GM12878 (cell line): ENCODE data around the gene CBFA2T3. TPM values are rescaled to one million over a fixed set of nuclear protein-coding genes. Genes with fewer than 3 reads are reported as not detected.
A peak's percentile ranks its signal among the peaks of the same experiment; 100 is the strongest.

Experiments
- ATAC-seq: fragments of 200-7000 bp; cut with Tn5 transposase; 3 replicates; pipeline ENCODE4 v1.9.1; 2020; ENCODE audit warnings: mild to moderate bottlenecking, moderate library complexity
- BruUV-seq: library from RNA; stranded (reverse); fragments of 400-500 nt; replicated peaks from 2 replicates; lab custom pipeline; 2021; lab: Mats Ljungman, UMichigan
- CTCF ChIA-PET: fragments of 300-600 bp; sonication (Branson Sonifier 250); formaldehyde crosslinking; extraction: SDS; loops from one replicate; lab custom pipeline; 2021; ENCODE audit warnings: inconsistent platforms; lab: Yijun Ruan, JAX
- POLR2A ChIA-PET: fragments of 350-600 bp; formaldehyde crosslinking; extraction: SDS; loops from one replicate; lab custom pipeline; 2021; ENCODE audit warnings: inconsistent platforms; lab: Charles Lee
- RAD21 ChIA-PET: fragments of 300-600 bp; sonication (Branson Sonifier 250); formaldehyde crosslinking; loops from one replicate; lab custom pipeline; 2023; ENCODE audit warnings: antibody characterized with exemption; ENCODE audit not compliant: unreplicated experiment; lab: Charles Lee
- SMC1A ChIA-PET: fragments of 300-600 bp; sonication (Branson Sonifier 250); formaldehyde crosslinking; loops from one replicate; lab custom pipeline; 2023; ENCODE audit not compliant: unreplicated experiment, uncharacterized antibody; lab: Charles Lee
- DNase-seq: peaks from one replicate; pipeline ENCODE4 v3.0.0-alpha.2; 2011; ENCODE audit warnings: low read depth, low spot score
- FAIRE-seq: peaks from 3 replicates; lab custom pipeline; 2011; peaks lifted over from hg19 to GRCh38; lab: Jason Lieb, UNC
- H2AFZ ChIP-seq: 2 replicates; pipeline ENCODE4 v1.6.0; 2011; ENCODE audit warnings: low read depth, low read length, control low read depth; ENCODE audit not compliant: control insufficient read depth
- H3K27ac ChIP-seq: 2 replicates; pipeline ENCODE4 v1.5.1; 2011; ENCODE audit warnings: control low read depth; ENCODE audit not compliant: control insufficient read depth, insufficient read depth
- H3K27me3 ChIP-seq, 2 experiments: replicated peaks in 1 of 2; 2 replicates each; pipeline versions ENCODE4 v1.6.0 to v1.6.1; 2011; ENCODE audit warnings: low read length in 1 of 2; ENCODE audit not compliant: control insufficient read depth in 2 of 2, insufficient read depth in 2 of 2
- H3K36me3 ChIP-seq, 2 experiments: 2 replicates each; pipeline ENCODE4 v1.5.1; 2011; ENCODE audit warnings: low read length in 1 of 2; ENCODE audit not compliant: control insufficient read depth in 2 of 2, insufficient read depth in 2 of 2
- H3K4me1 ChIP-seq: 2 replicates; pipeline ENCODE4 v1.6.1; 2011; ENCODE audit warnings: mild to moderate bottlenecking, low read length, moderate library complexity, mixed read lengths; ENCODE audit not compliant: control insufficient read depth, insufficient read depth
- H3K4me2 ChIP-seq: 2 replicates; pipeline ENCODE4 v1.6.0; 2011; ENCODE audit warnings: control low read depth; ENCODE audit not compliant: control insufficient read depth, insufficient read depth
- H3K4me3 ChIP-seq: fragments of 200-600 bp; sonication (generic); 2 replicates; pipeline ENCODE4 v1.5.1; 2016
- H3K79me2 ChIP-seq: 2 replicates; pipeline ENCODE4 v1.6.0; 2011; ENCODE audit warnings: low read length; ENCODE audit not compliant: control insufficient read depth, insufficient read depth
- H3K9ac ChIP-seq: 2 replicates; pipeline ENCODE4 v1.8.0; 2011; ENCODE audit warnings: low read length, control low read depth, mixed read lengths; ENCODE audit not compliant: control insufficient read depth, insufficient read depth
- H3K9me3 ChIP-seq: replicated peaks from 3 replicates; pipeline ENCODE4 v1.5.1; 2011; ENCODE audit warnings: mild to moderate bottlenecking, low read length; ENCODE audit not compliant: control insufficient read depth, insufficient read depth
- H4K20me1 ChIP-seq: 2 replicates; pipeline ENCODE4 v1.6.0; 2011; ENCODE audit not compliant: control insufficient read depth, insufficient read depth
- HDGF ChIP-seq: fragments of 450-650 bp; IDR thresholded peaks from 2 replicates; pipeline ENCODE4 v1.6.1; 2016; ENCODE audit warnings: antibody characterized with exemption
- JUNB ChIP-seq: IDR thresholded peaks from 2 replicates; pipeline ENCODE4 v1.6.1; 2016; ENCODE audit warnings: antibody characterized with exemption, mild to moderate bottlenecking
- MYC ChIP-seq: IDR thresholded peaks from 2 replicates; pipeline ENCODE4 v1.6.1; 2011; ENCODE audit warnings: mild to moderate bottlenecking, low read length, moderate library complexity, inconsistent platforms; ENCODE audit not compliant: insufficient read depth, insufficient replicate concordance, insufficient read length, severe bottlenecking
- SMARCA5 ChIP-seq: fragments of 450-650 bp; IDR thresholded peaks from 2 replicates; pipeline ENCODE4 v1.6.1; 2017; ENCODE audit warnings: mild to moderate bottlenecking
- SREBF2 ChIP-seq: IDR thresholded peaks from 2 replicates; pipeline ENCODE4 v1.6.1; 2012; ENCODE audit warnings: mild to moderate bottlenecking, low read length
- TCF7 ChIP-seq: IDR thresholded peaks from 2 replicates; pipeline ENCODE4 v1.6.1; 2014; ENCODE audit warnings: antibody characterized with exemption, borderline replicate concordance
- YBX1 ChIP-seq: fragments of 450-650 bp; IDR thresholded peaks from 2 replicates; pipeline ENCODE4 v1.6.1; 2016; ENCODE audit warnings: antibody characterized with exemption
- WGBS: methylation state at CpG from one replicate; pipeline ENCODE4 v1.1.6; 2016; ENCODE audit warnings: low lambda C conversion rate; ENCODE audit not compliant: insufficient replicate concordance, insufficient coverage; ENCODE audit errors: missing lambda C conversion rate; 5-methylcytosine and 5-hydroxymethylcytosine counted together
- in situ Hi-C: fragments of 300-500 bp; cut with MboI; formaldehyde crosslinking; loops from 9 replicates; pipeline ENCODE4 v1.14.3; 2018; ENCODE audit warnings: mixed read lengths
- intact Hi-C: fragments of 100-400 bp; cut with micrococcal nuclease; formaldehyde crosslinking; loops from one replicate; pipeline ENCODE4 v1.14.2; 2022; ENCODE audit not compliant: unreplicated experiment
- polyA plus RNA-seq, 11 experiments: library from polyadenylated mRNA; depleted of rRNA in 4 of 11; unstranded in 6 of 11; stranded (reverse) in 5 of 11; fragments of >200 nt; fragmentation: Nextera tagmentation in 4 of 11; fragmentation: Illumina TruSeq in 1 of 11; extraction: Ambion mirVana in 4 of 11; extraction: Trizol in 1 of 11; gene quantifications; 1 replicate in 1 of 11; 2 replicates in 10 of 11; pipeline versions ENCODE4 v1.2.1 to v1.2.3, GENCODE V29; 2011 to 2016; ENCODE audit warnings: inconsistent platforms in 2 of 11, missing spikeins in 2 of 11, low read depth in 1 of 11
- total RNA-seq, 4 experiments: library from RNA; depleted of rRNA in 3 of 4; stranded (reverse); fragments of >200 nt in 3 of 4; fragmentation: Illumina TruSeq in 1 of 4; extraction: Trizol in 1 of 4; gene quantifications; 2 replicates each; pipeline versions ENCODE4 v1.2.1 to v1.2.3, GENCODE V29; 2013 to 2021
- TF ChIP-seq, protein P1 (sequence below): IDR thresholded peaks from 2 replicates; pipeline ENCODE4 v1.6.1; 2011; ENCODE audit warnings: borderline replicate concordance, low read depth, mild to moderate bottlenecking, moderate library complexity, low read length; ENCODE audit not compliant: insufficient read depth, poor library complexity, severe bottlenecking
- TF ChIP-seq, protein P2 (sequence below): IDR thresholded peaks from 2 replicates; pipeline ENCODE4 v1.6.1; 2012; ENCODE audit warnings: low read depth, low read length, improper control_type of control experiment

The CBFA2T3 gene
- total and polyA plus RNA-seq, 10 of the 15 experiments (the other 5 are each of a cell fraction or from before 2014, with no cell fraction given): 0.69 to 42.6 (median 4.5) TPM

DNA sequence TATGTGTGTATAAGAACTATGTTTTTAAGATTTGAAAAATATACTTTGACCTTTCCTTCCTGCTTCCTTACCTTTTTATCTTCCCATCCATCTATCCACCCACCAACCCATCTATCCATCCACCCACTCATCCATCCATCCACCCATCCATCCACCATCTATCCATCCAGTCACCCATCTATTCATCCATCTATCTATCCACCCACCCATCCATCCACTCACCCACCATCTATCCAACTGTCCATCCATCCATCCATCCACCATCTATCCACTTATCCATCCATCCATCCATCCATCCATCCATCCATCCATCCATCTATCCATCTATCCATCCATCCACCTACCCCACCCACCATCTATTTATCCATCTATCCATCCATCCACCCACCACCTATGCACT, 12.4 kb downstream of the CBFA2T3 start:
- FAIRE-seq (no peak), ATAC-seq (no peak), DNase-seq (no peak)
- Histone ChIP-seq H3K27ac (no peak overlapping the region), H2AFZ (no peak overlapping the region), H3K79me2 (peaks cover 40% of the 10 kb centered on the region), H3K4me2 (no peak overlapping the region), H3K27me3 (no peaks in the 10 kb centered on the region; a peak in 1 of 4 replicates)
- TF ChIP-seq HDGF: peak; percentile 61; the same call in 1 of the 2 replicates
- TF ChIP-seq YBX1: 0 out of 2 replicates have a peak, but pooled peaks have one; percentile 52
- TF ChIP-seq, protein P1, sequence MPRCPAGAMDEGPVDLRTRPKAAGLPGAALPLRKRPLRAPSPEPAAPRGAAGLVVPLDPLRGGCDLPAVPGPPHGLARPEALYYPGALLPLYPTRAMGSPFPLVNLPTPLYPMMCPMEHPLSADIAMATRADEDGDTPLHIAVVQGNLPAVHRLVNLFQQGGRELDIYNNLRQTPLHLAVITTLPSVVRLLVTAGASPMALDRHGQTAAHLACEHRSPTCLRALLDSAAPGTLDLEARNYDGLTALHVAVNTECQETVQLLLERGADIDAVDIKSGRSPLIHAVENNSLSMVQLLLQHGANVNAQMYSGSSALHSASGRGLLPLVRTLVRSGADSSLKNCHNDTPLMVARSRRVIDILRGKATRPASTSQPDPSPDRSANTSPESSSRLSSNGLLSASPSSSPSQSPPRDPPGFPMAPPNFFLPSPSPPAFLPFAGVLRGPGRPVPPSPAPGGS: no peak
- TF ChIP-seq, all 136 proteins: peak for 2
- POLR2A ChIA-PET: interaction anchor here (1.4 kb wide), 1 partner anchor 141 kb away, joined by 3 read pairs; no protein-coding TSS in a partner anchor
- RAD21 ChIA-PET: interaction anchor here (1.5 kb wide), 2 partner anchors 19 to 23 kb away, joined by 3 to 5 read pairs; no protein-coding TSS in a partner anchor
- H3K9me3 ChIP-seq: no peaks in the 10 kb centered on the region
- intact Hi-C loops: no loop called here
- BruUV-seq: no TSS peak
- no peaks in the 10 kb centered on the region for H4K20me1 ChIP-seq
- H3K4me3 ChIP-seq: no peak overlapping the region
- in situ Hi-C loops: no loop called here
- peaks cover 42% of the 10 kb centered on the region for H3K4me1 ChIP-seq
- H3K36me3 ChIP-seq: peaks cover 0 to 5% of the 10 kb centered on the region in 2 experiments; a peak in 2 of 4 replicates
- H3K9ac ChIP-seq: no peak overlapping the region
- SMC1A ChIA-PET: no interaction called here
- CTCF ChIA-PET: interaction anchor here (0.8 to 1.8 kb wide), 2 partner anchors 14 to 16 kb away, joined by 3 read pairs; no protein-coding TSS in a partner anchor

DNA sequence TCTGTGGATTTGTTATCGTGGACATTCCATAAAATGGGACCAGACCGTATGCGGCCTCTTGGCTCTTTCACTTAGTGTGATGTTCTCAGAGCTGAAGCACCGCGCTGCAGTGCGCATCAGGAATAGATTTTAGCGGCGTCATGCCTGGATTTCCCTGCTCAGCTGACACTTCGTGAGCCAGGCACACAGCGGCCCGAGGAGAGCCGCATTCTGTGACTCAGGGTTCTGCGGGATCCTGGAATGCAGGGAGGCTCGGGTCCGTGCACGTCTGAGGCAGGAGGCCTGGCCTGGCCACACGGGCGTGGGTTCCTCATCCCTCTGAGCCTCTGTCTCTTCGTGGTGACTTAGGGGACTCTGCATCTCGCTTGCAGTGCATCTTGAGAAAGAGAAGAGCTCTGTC, 13.4 kb downstream of the CBFA2T3 start:
- ATAC-seq (no peak), DNase-seq (no peak), FAIRE-seq (no peak)
- H3K27me3 ChIP-seq: no peaks in the 10 kb centered on the region; a peak in 1 of 4 replicates
- H3K79me2 ChIP-seq: peaks cover 30% of the 10 kb centered on the region
- no peak overlapping the region for H3K9ac ChIP-seq
- ChIA-PET RAD21 (no interaction called here), POLR2A (interaction anchor here (1.4 kb wide), 1 partner anchor 142 kb away, joined by 3 read pairs; no protein-coding TSS in a partner anchor), CTCF (interaction anchor here (0.8 kb wide), 1 partner anchor 16 kb away, joined by 3 read pairs; no protein-coding TSS in a partner anchor), SMC1A (no interaction called here)
- H3K4me2 ChIP-seq: no peak overlapping the region
- H3K36me3 ChIP-seq: peaks cover 0 to 2% of the 10 kb centered on the region in 2 experiments; a peak in 3 of 4 replicates
- in situ Hi-C loops (no loop called here), intact Hi-C loops (no loop called here)
- no peak overlapping the region for H3K4me3 ChIP-seq
- peaks cover 38% of the 10 kb centered on the region for H3K4me1 ChIP-seq
- H3K9me3 ChIP-seq: no peaks in the 10 kb centered on the region
- 95% methylated on average over 20 of the region's 20 CpGs for WGBS
- no TSS peak for BruUV-seq
- no peak overlapping the region for H2AFZ ChIP-seq
- no peak overlapping the region for H3K27ac ChIP-seq
- H4K20me1 ChIP-seq: no peaks in the 10 kb centered on the region
- no peak for TF ChIP-seq YBX1
- TF ChIP-seq SMARCA5: no peak
- TF ChIP-seq, protein P1: no peak
- TF ChIP-seq TCF7: no peak
- no peak for TF ChIP-seq MYC
- TF ChIP-seq, protein P2, sequence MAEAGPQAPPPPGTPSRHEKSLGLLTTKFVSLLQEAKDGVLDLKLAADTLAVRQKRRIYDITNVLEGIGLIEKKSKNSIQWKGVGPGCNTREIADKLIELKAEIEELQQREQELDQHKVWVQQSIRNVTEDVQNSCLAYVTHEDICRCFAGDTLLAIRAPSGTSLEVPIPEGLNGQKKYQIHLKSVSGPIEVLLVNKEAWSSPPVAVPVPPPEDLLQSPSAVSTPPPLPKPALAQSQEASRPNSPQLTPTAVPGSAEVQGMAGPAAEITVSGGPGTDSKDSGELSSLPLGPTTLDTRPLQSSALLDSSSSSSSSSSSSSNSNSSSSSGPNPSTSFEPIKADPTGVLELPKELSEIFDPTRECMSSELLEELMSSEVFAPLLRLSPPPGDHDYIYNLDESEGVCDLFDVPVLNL: no peak
- no peak for TF ChIP-seq SREBF2
- TF ChIP-seq JUNB: no peak
